ENCODE data around the gene YWHAQ. TPM values are rescaled to one million over a fixed set of nuclear protein-coding genes. Genes with fewer than 3 reads are reported as not detected.
"Not testable (repeated sequence)": the region's sequence is repeated elsewhere in the genome, so short reads cannot be mapped to it uniquely, and the experiment has no call there.

Gene YWHAQ
- total and polyA plus RNA-seq, 4 donors: 232 to 799 (median 587) TPM

GRCh38 chr2:9601397-9601796 lies 29.4 kb downstream of the YWHAQ start:
- H3K4me3 ChIP-seq (ENCODE audit: low read depth, low read length): no peak overlapping the region
- 100% methylated on average over 3 of the region's 5 CpGs for WGBS (ENCODE audit: insufficient coverage)
- H3K36me3 ChIP-seq (ENCODE audit: control insufficient read depth, insufficient read depth, low read length): peaks cover 10% of the 10 kb centered on the region
- no peak overlapping the region for H3K27ac ChIP-seq (ENCODE audit: low read depth, low read length)
- H3K4me1 ChIP-seq (ENCODE audit: control insufficient read depth, insufficient read depth, low read length): no peaks in the 10 kb centered on the region
- peaks cover 16% of the 10 kb centered on the region for H3K9me3 ChIP-seq (ENCODE audit: control insufficient read depth, insufficient read depth, low read length)
- no peak for DNase-seq (ENCODE audit: low read depth in 4 of 6, low spot score in 6 of 6)
- H3K27me3 ChIP-seq (ENCODE audit: control insufficient read depth, insufficient read depth, low read length): no peaks in the 10 kb centered on the region

- DNase-seq (ENCODE audit: low read depth in 4 of 6, low spot score in 6 of 6): no peak
- Histone ChIP-seq H3K9me3 (ENCODE audit: control insufficient read depth, insufficient read depth, low read length) (peaks cover 16% of the 10 kb centered on the region), H3K36me3 (ENCODE audit: control insufficient read depth, insufficient read depth, low read length) (peaks cover 10% of the 10 kb centered on the region), H3K27ac (ENCODE audit: low read depth, low read length) (no peak overlapping the region), H3K27me3 (ENCODE audit: control insufficient read depth, insufficient read depth, low read length) (no peaks in the 10 kb centered on the region), H3K4me1 (ENCODE audit: control insufficient read depth, insufficient read depth, low read length) (no peaks in the 10 kb centered on the region), H3K4me3 (ENCODE audit: low read depth, low read length) (no peak overlapping the region)
- WGBS (ENCODE audit: insufficient coverage): 78% methylated on average over 1 of the region's 1 CpG
These were observed 31.4 kb downstream of the YWHAQ start for GRCh38 chr2:9599430-9599829.

GRCh38 chr2:9596621-9597311 lies 34.0 kb downstream of the YWHAQ start:
- Histone ChIP-seq H3K4me1 (ENCODE audit: control insufficient read depth, insufficient read depth, low read length) (no peaks in the 10 kb centered on the region), H3K4me3 (ENCODE audit: low read depth, low read length) (no peak overlapping the region)
- DNase-seq (ENCODE audit: low read depth in 4 of 6, low spot score in 6 of 6): no peak

GRCh38 chr2:9595746-9596145 lies 35.1 kb downstream of the YWHAQ start:
- Histone ChIP-seq H3K9me3 (ENCODE audit: control insufficient read depth, insufficient read depth, low read length) (peaks cover 16% of the 10 kb centered on the region), H3K27ac (ENCODE audit: low read depth, low read length) (no peak overlapping the region), H3K27me3 (ENCODE audit: control insufficient read depth, insufficient read depth, low read length) (no peaks in the 10 kb centered on the region), H3K4me3 (ENCODE audit: low read depth, low read length) (no peak overlapping the region), H3K4me1 (ENCODE audit: control insufficient read depth, insufficient read depth, low read length) (no peaks in the 10 kb centered on the region), H3K36me3 (ENCODE audit: control insufficient read depth, insufficient read depth, low read length) (peaks cover 3% of the 10 kb centered on the region)
- WGBS (ENCODE audit: insufficient coverage): 60% methylated on average over 1 of the region's 2 CpGs
- no peak for DNase-seq (ENCODE audit: low read depth in 4 of 6, low spot score in 6 of 6)

More at GRCh38 chr2:9596621-9597311, 34.0 kb downstream of the YWHAQ start:
- H3K36me3 ChIP-seq (ENCODE audit: control insufficient read depth, insufficient read depth, low read length): peaks cover 10% of the 10 kb centered on the region
- 98% methylated on average over 8 of the region's 10 CpGs for WGBS (ENCODE audit: insufficient coverage)
- H3K27me3 ChIP-seq (ENCODE audit: control insufficient read depth, insufficient read depth, low read length): no peaks in the 10 kb centered on the region
- H3K9me3 ChIP-seq (ENCODE audit: control insufficient read depth, insufficient read depth, low read length): peaks cover 16% of the 10 kb centered on the region
- H3K27ac ChIP-seq (ENCODE audit: low read depth, low read length): no peak overlapping the region

- not testable (repeated sequence) for H3K4me1 ChIP-seq (ENCODE audit: control insufficient read depth, insufficient read depth, low read length); H3K27me3 ChIP-seq (ENCODE audit: control insufficient read depth, insufficient read depth, low read length); H3K36me3 ChIP-seq (ENCODE audit: control insufficient read depth, insufficient read depth, low read length); H3K27ac ChIP-seq (ENCODE audit: low read depth, low read length); DNase-seq (ENCODE audit: low read depth in 4 of 6, low spot score in 6 of 6); H3K4me3 ChIP-seq (ENCODE audit: low read depth, low read length)
- peaks cover 16% of the 10 kb centered on the region for H3K9me3 ChIP-seq (ENCODE audit: control insufficient read depth, insufficient read depth, low read length)
- 93% methylated on average over 2 of the region's 6 CpGs for WGBS (ENCODE audit: insufficient coverage)
These were observed 35.5 kb downstream of the YWHAQ start for GRCh38 chr2:9595256-9595655.

GRCh38 chr2:9594366-9595054 lies 36.3 kb downstream of the YWHAQ start:
- peaks cover 4% of the 10 kb centered on the region for H3K36me3 ChIP-seq (ENCODE audit: control insufficient read depth, insufficient read depth, low read length)
- H3K4me3 ChIP-seq (ENCODE audit: low read depth, low read length): no peak overlapping the region
- WGBS (ENCODE audit: insufficient coverage): no CpG with 5 or more reads among the region's 2 CpGs
- H3K9me3 ChIP-seq (ENCODE audit: control insufficient read depth, insufficient read depth, low read length): peaks cover 10% of the 10 kb centered on the region
- no peak overlapping the region for H3K27ac ChIP-seq (ENCODE audit: low read depth, low read length)
- no peaks in the 10 kb centered on the region for H3K27me3 ChIP-seq (ENCODE audit: control insufficient read depth, insufficient read depth, low read length)
- peak in 1 of 6 donors; percentile 14 for DNase-seq (ENCODE audit: low read depth in 4 of 6, low spot score in 6 of 6)
- no peaks in the 10 kb centered on the region for H3K4me1 ChIP-seq (ENCODE audit: control insufficient read depth, insufficient read depth, low read length)

GRCh38 chr2:9593925-9594324 lies 36.9 kb downstream of the YWHAQ start:
- H3K4me1 ChIP-seq (ENCODE audit: control insufficient read depth, insufficient read depth, low read length): no peaks in the 10 kb centered on the region
- H3K4me3 ChIP-seq (ENCODE audit: low read depth, low read length): no peak overlapping the region
- H3K27ac ChIP-seq (ENCODE audit: low read depth, low read length): no peak overlapping the region
- DNase-seq (ENCODE audit: low read depth in 4 of 6, low spot score in 6 of 6): no peak
- H3K36me3 ChIP-seq (ENCODE audit: control insufficient read depth, insufficient read depth, low read length): peaks cover 8% of the 10 kb centered on the region
- H3K9me3 ChIP-seq (ENCODE audit: control insufficient read depth, insufficient read depth, low read length): peaks cover 4% of the 10 kb centered on the region
- no CpG with 5 or more reads among the region's 4 CpGs for WGBS (ENCODE audit: insufficient coverage)
- no peaks in the 10 kb centered on the region for H3K27me3 ChIP-seq (ENCODE audit: control insufficient read depth, insufficient read depth, low read length)

GRCh38 chr2:9592699-9593098 lies 38.1 kb downstream of the YWHAQ start:
- no peak overlapping the region for H3K27ac ChIP-seq (ENCODE audit: low read depth, low read length)
- H3K4me1 ChIP-seq (ENCODE audit: control insufficient read depth, insufficient read depth, low read length): no peaks in the 10 kb centered on the region
- no CpG with 5 or more reads among the region's 3 CpGs for WGBS (ENCODE audit: insufficient coverage)
- no peaks in the 10 kb centered on the region for H3K9me3 ChIP-seq (ENCODE audit: control insufficient read depth, insufficient read depth, low read length)
- no peak overlapping the region for H3K4me3 ChIP-seq (ENCODE audit: low read depth, low read length)
- DNase-seq (ENCODE audit: low read depth in 4 of 6, low spot score in 6 of 6): no peak
- no peaks in the 10 kb centered on the region for H3K27me3 ChIP-seq (ENCODE audit: control insufficient read depth, insufficient read depth, low read length)
- peaks cover 13% of the 10 kb centered on the region for H3K36me3 ChIP-seq (ENCODE audit: control insufficient read depth, insufficient read depth, low read length)

- Histone ChIP-seq H3K4me3 (ENCODE audit: low read depth, low read length) (no peak overlapping the region), H3K27ac (ENCODE audit: low read depth, low read length) (no peak overlapping the region), H3K27me3 (ENCODE audit: control insufficient read depth, insufficient read depth, low read length) (no peaks in the 10 kb centered on the region), H3K9me3 (ENCODE audit: control insufficient read depth, insufficient read depth, low read length) (no peaks in the 10 kb centered on the region), H3K4me1 (ENCODE audit: control insufficient read depth, insufficient read depth, low read length) (no peaks in the 10 kb centered on the region), H3K36me3 (ENCODE audit: control insufficient read depth, insufficient read depth, low read length) (peaks cover 14% of the 10 kb centered on the region)
- no peak for DNase-seq (ENCODE audit: low read depth in 4 of 6, low spot score in 6 of 6)
- no CpG with 5 or more reads among the region's 3 CpGs for WGBS (ENCODE audit: insufficient coverage)
These were observed 40.2 kb downstream of the YWHAQ start for GRCh38 chr2:9590641-9591040.

- Histone ChIP-seq H3K27ac (ENCODE audit: low read depth, low read length) (no peak overlapping the region), H3K36me3 (ENCODE audit: control insufficient read depth, insufficient read depth, low read length) (peaks cover 22% of the 10 kb centered on the region), H3K4me3 (ENCODE audit: low read depth, low read length) (no peak overlapping the region), H3K27me3 (ENCODE audit: control insufficient read depth, insufficient read depth, low read length) (no peaks in the 10 kb centered on the region), H3K4me1 (ENCODE audit: control insufficient read depth, insufficient read depth, low read length) (no peaks in the 10 kb centered on the region), H3K9me3 (ENCODE audit: control insufficient read depth, insufficient read depth, low read length) (no peaks in the 10 kb centered on the region)
- no CpG with 5 or more reads among the region's 3 CpGs for WGBS (ENCODE audit: insufficient coverage)
- DNase-seq (ENCODE audit: low read depth in 4 of 6, low spot score in 6 of 6): no peak
These were observed 44.3 kb downstream of the YWHAQ start for GRCh38 chr2:9586465-9586864.

Data from spinal cord (tissue), 10 donors.